ENCODE measurements around the gene SRRD.

Gene SRRD

DNA sequence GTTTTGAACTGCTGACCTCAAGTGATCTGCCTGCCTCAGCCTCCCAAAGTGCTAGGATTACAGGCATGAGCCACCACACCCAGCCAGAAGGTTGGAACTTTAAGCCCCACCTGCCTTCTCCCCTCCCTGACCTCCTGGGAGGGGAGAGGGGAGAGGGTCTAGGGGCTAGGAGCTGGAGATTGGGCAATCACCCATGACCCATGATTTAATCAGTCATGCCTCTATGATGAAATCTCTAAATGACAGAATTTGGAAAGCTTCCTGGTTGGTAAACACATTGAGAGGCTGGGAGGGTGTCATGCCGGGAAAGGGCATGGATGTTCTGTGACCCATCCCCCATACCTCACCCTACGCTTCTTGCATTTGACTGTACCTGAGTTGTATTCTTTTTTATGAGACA lies 45.7 kb downstream of the SRRD start:
- CTCF ChIA-PET: no interaction called here
- TF ChIP-seq, protein P1, sequence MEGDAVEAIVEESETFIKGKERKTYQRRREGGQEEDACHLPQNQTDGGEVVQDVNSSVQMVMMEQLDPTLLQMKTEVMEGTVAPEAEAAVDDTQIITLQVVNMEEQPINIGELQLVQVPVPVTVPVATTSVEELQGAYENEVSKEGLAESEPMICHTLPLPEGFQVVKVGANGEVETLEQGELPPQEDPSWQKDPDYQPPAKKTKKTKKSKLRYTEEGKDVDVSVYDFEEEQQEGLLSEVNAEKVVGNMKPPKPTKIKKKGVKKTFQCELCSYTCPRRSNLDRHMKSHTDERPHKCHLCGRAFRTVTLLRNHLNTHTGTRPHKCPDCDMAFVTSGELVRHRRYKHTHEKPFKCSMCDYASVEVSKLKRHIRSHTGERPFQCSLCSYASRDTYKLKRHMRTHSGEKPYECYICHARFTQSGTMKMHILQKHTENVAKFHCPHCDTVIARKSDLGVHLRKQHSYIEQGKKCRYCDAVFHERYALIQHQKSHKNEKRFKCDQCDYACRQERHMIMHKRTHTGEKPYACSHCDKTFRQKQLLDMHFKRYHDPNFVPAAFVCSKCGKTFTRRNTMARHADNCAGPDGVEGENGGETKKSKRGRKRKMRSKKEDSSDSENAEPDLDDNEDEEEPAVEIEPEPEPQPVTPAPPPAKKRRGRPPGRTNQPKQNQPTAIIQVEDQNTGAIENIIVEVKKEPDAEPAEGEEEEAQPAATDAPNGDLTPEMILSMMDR (conservative IDR thresholded peaks at IDR 0.05; ENCODE audit: low read depth): no peak
- POLR2A ChIA-PET (ENCODE audit: low non-redundant PET): no interaction called here
- H3K27ac ChIP-seq: peak overlapping the region; percentile 64
- DNase-seq (ENCODE audit: low spot score): peak; percentile 26

DNA sequence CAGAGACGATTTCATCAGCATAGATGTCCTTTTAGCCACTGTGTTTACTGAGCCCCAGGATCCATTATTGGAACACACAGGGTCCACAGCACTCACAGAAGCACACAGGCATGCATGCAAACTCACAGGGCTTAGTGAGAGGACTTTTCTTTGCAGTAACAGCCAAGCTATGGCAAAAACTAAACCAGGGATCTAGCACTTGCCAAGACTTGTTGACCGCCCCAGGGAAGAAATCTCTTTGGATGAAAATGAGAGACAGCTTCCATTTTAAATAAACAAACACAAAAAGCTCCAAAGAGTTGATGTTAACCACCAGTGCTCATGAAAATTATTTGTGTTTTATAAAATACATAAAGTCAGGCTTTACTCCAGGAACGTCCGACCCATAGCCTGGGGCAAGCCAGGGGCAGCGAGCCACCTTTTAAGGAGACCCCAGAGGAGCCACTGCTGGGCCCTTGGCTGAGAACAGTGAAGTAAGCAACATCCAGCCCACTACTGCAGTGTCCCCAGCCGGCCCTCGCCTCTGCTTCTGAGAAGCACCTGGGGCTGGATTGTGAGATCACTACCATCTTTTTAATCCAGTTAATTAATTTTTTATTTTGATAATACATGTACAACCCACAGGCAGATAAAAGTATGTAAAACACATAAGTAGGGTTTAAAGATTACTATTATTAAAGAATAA lies 50.6 kb downstream of the SRRD start:
- CTCF ChIA-PET: no interaction called here
- TF ChIP-seq, protein P1 (conservative IDR thresholded peaks at IDR 0.05; ENCODE audit: low read depth): no peak
- POLR2A ChIA-PET (ENCODE audit: low non-redundant PET): no interaction called here
- H3K27ac ChIP-seq: peak overlapping the region; percentile 67
- peak; percentile 29 for DNase-seq (ENCODE audit: low spot score)

DNA sequence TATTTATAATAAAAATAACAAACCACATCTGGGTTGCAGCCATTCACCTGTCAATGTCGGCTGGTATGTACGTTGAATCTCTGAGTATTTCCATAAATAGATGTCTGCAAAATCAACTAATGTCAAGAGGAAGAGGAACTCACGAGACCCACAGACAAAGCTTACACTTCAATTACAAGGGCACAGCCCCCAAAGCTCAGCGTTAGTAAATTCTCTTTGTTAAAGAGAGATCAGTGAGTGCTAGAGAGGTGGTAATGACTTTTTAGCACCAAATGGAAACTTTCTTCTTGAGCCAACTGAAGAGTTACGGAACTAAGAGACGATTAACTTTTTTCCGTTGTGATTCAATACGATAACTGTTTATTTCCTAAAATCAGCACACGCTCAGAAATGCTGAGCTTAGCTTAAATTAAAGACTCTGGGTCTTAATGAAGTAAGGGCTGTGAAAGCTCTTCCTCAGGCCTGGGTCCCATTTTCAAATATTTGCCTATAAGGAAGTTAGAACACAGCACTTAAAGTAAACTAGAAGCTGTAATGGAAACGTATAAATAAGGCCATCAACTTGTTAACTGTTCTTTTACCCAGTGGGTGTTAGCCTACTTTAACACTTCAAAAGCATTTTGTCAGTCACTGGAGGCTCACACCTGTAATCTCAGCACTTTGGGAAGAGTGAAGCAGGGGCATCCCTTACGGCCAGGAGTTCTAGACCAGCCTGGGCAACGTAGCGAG lies 51.4 kb downstream of the SRRD start:
- TF ChIP-seq, protein P1 (conservative IDR thresholded peaks at IDR 0.05; ENCODE audit: low read depth): no peak
- H3K27ac ChIP-seq: no peak overlapping the region
- POLR2A ChIA-PET (ENCODE audit: low non-redundant PET): no interaction called here
- CTCF ChIA-PET: no interaction called here
- DNase-seq (ENCODE audit: low spot score): no peak

DNA sequence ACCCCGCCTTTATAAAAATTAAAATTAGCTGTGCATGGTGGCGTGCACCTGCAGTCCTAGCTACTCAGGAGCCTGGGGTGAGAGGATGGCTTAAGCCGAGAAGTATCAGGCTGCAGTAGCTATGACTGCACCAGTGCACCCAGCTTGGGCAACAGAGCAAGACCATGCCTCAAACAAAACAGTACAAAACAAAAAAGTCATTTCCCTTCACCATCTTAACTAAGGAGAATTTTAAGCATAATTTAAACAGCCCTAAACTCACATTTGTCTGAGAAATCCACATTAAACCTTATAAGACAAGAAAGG lies 51.9 kb downstream of the SRRD start:
- H3K27ac ChIP-seq: no peak overlapping the region
- TF ChIP-seq, protein P1 (conservative IDR thresholded peaks at IDR 0.05; ENCODE audit: low read depth): no peak
- ChIA-PET CTCF (no interaction called here), POLR2A (ENCODE audit: low non-redundant PET) (no interaction called here)
- DNase-seq (ENCODE audit: low spot score): no peak

DNA sequence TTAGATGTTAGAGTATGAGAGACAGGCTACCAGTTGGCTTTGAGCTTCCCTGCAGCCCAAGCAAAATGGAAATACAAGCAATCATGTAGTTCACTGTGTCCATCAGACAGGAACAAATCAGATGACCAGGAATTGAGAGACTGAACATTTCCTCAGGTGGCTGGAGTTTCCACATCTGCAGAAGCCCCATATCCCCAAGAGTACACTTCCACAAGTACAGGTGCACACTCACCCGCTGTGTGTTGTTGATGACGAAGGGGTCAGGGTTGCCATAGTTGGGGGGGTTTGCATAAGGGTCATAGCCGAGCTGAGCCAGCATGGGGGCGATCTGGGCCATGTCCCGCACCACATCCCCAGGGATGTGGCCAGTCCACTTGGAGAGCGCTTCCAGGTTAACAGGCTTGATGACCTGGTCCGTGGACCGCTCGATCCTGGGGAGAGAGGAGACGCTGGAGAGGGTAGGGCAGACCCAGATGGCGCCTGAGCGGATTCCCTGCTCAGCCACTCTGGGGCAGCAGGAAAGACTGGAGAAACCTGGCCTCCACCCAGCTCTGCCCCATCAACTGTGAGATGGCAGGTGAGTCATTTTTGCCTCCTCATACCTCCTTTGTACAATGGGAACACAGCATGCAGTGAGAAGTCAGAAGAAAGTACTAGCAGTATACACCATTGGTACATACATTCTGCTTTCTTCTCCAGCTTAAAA lies 52.5 kb downstream of the SRRD start:
- POLR2A ChIA-PET (ENCODE audit: low non-redundant PET): no interaction called here
- TF ChIP-seq, protein P1 (conservative IDR thresholded peaks at IDR 0.05; ENCODE audit: low read depth): no peak
- no peak for DNase-seq (ENCODE audit: low spot score)
- no peak overlapping the region for H3K27ac ChIP-seq
- CTCF ChIA-PET: no interaction called here

DNA sequence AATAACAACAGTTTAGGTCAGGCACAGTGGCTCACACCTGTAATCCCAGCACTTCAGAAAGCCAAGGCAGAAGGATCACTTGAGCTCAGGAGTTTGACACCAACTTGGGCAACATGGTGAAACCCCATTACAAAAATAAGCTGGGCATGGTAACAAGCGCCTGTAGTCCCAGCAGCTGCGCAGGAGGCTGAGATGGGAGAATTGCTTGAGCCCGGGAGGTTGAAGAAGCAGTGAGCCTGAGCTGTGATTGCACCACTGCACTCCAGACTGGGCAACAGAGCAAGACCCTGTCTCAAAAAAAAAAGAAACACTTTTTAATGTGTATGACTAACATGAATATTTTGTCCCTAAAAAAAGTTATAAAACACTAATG lies 53.1 kb downstream of the SRRD start:
- TF ChIP-seq, protein P1 (conservative IDR thresholded peaks at IDR 0.05; ENCODE audit: low read depth): no peak
- DNase-seq (ENCODE audit: low spot score): no peak
- ChIA-PET POLR2A (ENCODE audit: low non-redundant PET) (interaction anchor here (0.6 kb wide), 1 partner anchor 651 kb away, joined by 4 read pairs; no protein-coding TSS in a partner anchor), CTCF (no interaction called here)
- no peak overlapping the region for H3K27ac ChIP-seq
